IPS-11a (cell line): Measurements from ENCODE around the gene PLEKHM2.

Experiments
- H3K4me3 ChIP-seq: one replicate; pipeline ENCODE4 v1.5.1; 2013; ENCODE audit warnings: low read depth, low read length, control low read depth

Gene PLEKHM2

DNA sequence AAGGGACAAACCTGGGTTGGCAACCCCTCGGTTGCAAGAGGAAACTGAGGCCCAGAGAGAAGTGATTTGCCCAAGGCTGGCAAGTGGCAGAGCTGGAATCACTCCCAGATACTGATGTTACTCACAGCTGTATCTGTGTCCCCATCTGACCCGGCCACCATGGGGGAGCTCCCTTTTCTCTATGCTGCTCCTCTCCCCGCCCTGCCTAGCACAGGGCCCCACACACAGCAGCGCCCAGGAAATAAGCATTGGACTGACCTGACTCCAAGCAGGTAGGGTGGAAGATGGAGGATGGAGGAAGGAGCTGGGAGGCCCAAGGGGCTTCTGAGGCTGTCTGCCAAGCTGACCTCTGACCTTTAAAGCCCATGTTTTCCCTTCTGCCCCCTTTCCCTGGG lies 71.5 kb downstream of the PLEKHM2 start:
- no peak overlapping the region for H3K4me3 ChIP-seq

DNA sequence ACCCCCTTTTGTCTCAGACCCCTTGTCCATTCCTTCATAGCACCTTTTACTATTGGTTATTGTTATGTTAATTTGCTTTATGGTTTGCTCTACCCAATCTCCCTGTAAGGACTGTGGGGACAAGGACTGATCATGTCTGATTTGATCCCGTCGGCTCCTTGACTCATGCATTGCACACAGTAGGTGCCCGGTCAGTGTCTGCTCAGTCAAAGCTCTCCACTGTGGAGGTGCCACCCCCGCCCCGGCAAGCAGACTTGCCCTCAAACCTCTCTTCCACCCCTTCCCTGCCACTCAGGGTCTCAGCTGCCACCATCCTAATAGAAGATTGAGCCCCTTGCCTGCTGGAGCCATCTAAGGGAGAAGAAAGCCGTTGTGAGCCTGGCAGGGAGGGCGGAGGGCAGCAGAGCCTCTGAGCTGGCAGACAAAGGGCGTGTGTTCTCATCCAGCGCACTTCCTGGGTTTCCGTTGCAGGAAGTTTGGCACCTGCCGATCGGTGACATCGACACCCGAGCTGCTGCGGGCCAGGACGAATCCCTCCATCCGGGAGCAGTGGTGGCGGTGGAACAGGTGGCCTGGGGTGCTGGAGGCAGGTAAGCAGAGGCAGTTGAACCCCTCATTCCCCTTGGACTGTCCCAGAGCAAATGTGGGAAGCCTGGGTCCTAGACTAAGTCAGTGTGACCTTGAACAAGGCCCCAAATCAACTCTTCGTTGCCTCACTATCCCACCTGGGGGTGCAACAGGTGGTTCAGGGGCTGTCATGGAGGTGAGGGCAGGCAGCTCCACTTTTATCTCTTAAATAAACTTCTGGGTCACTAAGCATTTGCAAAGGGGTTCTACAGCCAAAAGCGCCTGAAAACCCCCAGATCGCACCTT lies 72.3 kb downstream of the PLEKHM2 start:
- H3K4me3 ChIP-seq: no peak overlapping the region

DNA sequence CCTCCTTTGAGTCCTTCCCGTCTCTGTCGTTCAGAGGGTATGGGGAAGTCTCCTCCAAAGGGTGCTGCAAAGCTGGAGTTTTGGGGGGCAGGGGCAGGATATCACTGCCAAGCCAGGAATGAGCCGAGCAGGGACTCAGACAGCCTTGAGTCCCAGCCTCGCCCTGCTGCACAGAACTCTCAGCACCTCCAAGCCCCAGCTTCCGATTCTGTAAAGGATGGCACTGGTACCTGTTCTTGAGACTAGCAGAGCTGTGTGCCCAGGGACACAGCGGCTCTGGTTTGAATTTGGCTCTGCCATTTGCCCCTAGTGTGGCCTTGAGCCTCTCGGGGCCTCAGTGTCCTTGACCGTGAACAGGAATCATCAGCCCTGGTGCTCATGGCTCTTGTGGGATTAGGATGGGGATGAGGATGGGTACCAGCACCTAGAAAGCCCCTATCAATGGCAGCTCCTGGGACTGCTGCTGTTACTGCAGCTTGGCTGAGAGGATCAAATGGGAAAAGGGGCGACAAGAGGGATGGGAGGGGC lies 73.0 kb downstream of the PLEKHM2 start:
- H3K4me3 ChIP-seq: no peak overlapping the region

DNA sequence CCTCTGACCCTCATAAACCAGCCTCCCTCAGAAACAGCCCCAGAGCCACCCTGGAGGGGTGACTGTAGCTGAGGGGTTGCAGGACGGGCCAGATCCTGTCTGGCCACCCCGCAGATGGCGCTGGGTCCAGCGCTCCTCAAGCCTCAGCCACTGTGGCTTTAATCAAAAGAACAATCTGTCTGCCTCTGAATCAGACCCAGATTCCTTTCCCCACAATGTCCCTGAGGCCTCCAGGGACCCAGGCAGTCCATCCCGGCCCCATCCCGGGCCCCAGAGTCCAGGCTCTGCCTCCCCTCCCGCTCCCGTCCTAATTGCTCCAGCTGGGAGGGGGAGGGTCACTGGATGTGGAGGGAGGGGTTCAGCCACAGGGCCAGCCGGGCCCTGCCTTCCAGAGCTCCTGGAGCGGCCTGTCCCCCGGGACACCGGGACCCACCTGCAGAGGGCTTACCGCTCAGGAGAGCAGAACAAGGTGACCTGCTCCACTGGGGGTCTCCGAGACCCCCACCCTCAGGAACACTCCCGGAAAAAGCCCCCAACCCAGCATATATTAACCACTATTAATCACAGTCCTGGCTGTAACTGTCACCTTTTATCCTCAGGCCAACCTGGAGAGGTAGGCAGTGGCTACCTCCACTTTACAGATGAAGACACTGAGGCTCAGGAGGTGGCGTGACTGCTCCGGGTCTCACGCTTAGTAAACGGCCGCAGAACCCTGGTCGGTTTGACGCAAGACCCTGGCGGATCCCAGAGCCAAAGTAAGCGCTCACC lies 73.6 kb downstream of the PLEKHM2 start:
- peak overlapping the region; percentile 38 for H3K4me3 ChIP-seq

DNA sequence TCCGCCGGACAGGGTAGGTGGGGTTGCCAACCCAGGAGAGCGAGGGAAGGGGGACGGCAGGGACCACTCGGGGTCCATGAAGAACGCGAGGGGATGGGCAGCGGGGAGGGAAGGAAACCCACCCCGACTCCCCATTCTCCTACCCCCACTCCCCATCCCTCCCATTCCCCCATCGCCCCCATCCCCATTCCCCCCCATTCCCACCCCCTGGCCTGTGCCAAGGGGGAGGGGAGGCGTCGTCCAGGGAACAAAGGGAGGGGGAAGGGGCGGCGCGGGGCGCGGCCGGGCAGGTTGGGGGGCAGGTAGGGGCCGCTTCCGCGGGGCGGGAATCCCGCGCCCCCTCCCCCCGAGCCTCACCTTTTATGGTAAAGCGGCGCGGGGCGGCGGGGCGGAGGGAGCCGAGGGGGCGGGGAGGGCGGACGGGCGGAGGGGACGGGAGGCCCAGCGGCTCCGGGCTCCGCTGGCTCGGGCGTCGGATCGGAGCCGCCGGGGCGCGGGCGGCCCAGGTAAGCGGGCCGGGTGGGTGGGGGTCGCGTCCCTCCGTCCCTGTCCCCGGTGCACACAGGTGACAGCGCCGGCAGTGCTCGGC lies 74.3 kb downstream of the PLEKHM2 start, which contains the start of gene FBLIM1:
Gene FBLIM1 (plus strand): TSS at position 453 of the 589 bp plus-strand sequence. CDS start 6,189 bp downstream, outside the sequence.
- H3K4me3 ChIP-seq: peak within 1 kb of the TSS; percentile 75

DNA sequence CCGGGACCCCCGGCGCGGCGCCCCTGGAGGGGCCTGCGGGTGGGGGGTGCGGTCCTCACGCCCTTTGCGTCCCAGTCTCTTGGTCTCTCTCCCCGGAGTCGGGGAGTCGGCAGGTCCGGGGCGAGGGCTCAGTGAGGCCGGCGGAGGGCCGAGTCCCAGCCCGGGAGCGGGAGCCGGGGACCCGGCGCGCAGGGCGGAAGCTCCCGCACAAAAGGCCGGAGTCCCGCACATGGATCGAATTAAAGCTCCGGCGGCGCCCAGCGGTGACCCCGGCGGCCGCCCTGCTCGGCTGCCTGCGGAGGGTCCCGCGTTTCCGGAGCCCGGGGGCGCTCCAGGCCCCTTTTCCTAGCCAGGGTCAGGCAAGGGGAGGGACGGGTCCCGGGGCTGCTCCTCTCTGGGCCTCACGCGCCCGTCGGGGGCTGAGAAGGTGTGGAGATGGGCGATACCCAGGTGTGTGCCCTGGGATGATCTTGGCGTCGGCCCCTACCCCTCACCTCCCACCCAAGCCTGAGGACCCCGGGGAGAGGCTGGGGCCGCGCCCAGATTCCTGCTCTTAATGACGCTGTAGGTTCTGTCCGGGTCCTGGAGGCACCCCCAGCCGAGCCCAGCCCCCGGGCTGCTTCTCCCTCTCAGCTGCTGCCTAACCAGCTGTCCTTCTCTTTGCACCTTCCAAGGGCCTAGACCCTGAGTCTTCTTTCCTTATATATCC lies 75.0 kb downstream of the PLEKHM2 start:
- peak overlapping the region; percentile 75 for H3K4me3 ChIP-seq

DNA sequence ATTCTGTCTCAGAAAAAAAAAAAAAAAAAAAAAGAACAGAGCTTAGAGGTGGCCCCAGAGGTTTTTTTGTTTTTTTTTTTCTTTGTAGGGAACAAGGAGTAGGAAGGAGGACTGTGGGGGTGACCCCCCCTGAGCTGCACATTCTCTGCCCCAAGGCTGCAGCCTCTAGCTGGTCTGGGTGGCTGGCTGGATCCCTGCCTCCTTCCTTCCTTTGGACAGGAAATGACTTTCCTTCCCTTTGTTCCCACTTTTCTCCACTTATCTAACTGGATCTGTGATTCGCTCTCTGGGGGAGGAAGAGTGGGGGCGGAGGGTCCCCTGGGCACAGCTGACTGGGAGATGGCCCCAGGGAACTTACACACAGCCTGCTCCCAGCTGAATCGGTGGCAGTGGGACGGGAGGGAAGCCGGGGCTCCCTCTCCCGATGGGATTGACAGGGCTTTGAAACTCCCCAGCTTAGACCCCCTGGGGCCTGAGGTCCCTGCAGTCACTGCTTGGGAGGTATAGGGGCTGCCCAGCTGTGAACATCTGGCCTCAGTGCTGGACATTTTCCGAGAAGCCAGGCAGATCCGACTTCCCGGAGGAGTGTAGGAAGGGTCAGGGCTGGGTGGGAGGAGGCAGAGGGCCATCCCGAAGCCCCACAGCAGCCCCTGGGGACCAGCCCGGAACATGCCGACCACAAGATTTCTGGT lies 76.5 kb downstream of the PLEKHM2 start:
- H3K4me3 ChIP-seq: no peak overlapping the region

DNA sequence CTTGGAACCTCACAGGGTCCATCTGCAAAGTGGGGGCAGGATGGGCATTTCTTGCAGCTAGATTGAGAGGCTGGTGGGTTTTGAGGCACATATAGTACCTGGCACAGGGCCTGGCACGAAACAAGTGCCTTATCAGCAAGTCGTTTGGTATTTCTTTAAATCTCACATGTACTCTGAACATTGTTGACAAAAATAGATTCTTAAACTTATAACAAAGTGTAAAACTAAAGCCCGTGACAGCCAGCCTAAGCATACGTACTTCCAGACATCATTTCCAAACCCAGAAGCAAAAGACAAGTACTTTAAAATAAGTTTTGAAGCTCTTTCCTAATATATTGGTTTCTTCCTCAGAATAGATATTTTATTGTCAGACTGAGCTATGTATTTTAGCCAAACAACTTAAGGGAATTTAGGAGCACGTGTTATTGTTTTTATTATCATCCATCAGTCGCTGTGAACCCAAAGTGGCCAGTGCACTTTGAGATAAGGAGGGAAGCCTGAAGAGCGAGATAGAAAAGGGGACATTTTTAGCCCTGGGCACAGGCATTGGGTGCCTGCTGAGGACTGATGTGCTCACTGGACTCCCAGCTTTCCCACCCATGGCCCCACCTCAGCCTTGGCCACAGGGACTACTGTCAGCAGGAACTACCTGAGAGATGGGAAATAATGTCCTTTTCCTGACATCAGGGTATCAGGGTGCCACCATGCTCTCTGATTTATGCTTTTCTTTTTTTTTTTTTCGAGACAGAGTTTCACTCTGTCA lies 77.4 kb downstream of the PLEKHM2 start:
- no peak overlapping the region for H3K4me3 ChIP-seq

DNA sequence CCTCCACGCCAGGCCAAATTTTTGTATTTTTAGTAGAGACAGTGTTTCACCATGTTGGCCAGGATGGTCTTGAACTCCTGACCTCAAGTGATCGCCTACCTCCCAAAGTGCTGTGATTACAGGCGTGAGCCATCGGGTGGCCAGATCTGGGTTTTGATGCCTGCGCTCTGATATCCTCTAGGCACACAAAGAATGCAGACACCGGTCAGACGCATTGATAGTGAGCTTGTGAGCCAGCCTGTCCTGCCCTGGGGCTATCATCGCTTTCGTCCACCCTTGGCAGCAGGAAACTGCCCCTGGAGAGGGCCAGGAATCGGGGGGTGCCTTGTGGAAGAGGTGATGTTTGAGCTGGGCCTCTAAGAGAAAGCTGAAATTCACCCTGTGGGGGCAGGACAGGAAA lies 78.4 kb downstream of the PLEKHM2 start:
- no peak overlapping the region for H3K4me3 ChIP-seq

DNA sequence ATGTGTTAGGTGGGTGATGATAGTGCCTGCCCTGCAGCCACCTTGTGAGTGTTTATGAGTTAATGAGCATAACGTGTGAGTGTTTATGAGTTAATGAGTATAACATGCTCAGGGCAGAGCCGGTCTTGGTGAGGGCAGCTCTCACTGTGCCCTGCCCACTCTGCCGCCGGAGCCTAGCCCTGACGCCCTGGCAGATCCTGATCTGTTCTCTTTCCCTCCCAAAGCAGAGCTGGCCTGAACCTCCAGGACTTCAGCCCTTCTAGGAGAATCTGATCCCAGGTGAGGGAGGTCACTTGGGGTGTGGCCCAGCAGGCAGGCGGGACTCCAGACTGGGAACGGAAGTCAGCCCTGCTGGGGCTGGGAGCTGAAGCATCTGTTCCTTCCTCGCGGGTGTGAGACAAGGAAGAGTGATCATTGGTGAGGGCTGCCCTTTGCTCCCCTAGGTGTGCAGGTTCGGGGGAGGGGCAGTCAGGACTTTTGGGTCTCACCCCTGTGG lies 80.2 kb downstream of the PLEKHM2 start:
- no peak overlapping the region for H3K4me3 ChIP-seq

DNA sequence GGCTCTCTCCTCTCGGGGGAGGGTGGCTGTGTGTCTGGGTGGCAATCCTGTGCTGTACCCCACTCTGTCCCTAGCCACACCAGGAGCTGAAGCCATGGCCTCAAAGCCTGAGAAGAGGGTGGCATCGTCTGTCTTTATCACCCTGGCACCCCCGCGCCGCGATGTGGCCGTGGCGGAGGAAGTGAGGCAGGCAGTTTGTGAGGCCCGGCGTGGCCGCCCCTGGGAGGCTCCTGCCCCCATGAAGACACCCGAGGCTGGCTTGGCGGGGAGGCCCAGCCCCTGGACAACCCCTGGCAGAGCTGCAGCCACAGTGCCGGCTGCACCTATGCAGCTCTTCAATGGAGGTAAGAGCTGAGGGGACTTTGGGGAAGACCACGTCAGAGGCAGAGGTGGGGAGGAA lies 80.8 kb downstream of the PLEKHM2 start:
- H3K4me3 ChIP-seq: no peak overlapping the region

DNA sequence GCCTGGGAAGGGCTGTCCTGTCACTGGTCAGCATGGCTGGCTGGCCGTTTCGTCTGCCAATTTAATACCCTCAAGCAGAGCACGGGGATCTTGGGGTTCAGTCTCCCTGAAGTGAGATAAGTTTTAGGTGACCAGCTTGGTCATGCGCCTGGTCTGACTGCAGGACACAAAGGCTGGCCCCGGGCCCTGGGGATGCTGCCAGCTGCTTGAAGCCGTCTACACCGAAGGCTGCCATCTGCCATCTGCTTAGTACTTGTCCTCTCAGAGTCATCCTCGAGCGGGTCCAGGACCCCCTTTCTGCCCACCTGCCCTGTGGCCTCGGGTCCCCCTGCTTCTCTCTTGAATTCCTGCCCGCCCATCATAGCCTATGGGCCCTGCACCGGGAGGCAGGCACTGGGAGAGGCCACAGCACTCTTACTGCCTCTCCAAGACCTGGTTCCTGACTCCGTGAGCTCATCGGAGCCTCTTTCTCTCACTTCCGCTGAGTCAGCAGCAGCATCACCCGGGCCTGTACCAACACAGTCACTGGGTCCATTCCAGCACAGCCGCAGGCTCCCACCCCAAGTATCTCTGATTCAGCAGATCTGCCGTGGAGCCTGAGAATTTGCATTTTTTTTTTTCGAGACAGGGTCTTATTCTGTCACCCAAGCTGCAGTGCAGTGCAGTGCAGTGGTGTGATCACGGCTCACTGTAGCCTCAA lies 81.5 kb downstream of the PLEKHM2 start:
- no peak overlapping the region for H3K4me3 ChIP-seq

DNA sequence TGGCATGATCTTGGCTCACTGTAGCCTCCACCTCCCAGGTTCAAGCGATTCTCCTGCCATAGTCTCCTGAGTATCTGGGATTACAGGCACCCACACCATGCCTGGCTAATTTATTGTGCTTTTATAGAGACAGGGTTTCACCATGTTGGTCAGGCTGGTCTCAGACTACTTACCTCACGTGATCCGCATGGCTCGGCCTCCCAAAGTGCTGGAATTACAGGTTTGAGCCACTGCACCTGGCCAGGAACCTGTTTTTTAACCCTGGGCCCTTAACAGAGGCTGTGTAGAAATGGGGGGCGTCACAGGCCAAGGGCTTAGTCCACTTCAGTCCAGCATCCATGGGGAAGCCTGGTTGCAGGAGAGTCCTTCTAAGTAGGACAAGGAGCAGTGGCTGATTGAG lies 83.8 kb downstream of the PLEKHM2 start:
- H3K4me3 ChIP-seq: no peak overlapping the region

DNA sequence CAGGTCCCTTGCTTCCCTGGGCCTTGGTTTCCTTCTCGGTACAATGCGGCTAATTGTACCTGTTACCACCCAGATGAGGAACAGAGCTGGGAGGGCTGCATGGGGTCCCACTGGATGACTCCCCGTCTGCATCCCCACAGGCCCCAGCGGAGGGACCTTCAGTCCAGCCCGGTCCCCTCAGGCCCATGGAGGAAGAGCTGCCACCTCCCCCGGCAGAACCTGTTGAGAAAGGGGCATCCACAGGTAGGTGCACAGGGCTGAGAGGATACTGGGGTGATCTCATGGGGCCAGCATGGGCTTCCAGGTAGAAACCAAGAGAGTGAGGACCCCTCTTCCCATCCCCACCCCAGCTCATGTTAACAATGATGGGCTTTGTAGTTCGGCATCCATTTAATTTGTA lies 84.3 kb downstream of the PLEKHM2 start:
- no peak overlapping the region for H3K4me3 ChIP-seq

DNA sequence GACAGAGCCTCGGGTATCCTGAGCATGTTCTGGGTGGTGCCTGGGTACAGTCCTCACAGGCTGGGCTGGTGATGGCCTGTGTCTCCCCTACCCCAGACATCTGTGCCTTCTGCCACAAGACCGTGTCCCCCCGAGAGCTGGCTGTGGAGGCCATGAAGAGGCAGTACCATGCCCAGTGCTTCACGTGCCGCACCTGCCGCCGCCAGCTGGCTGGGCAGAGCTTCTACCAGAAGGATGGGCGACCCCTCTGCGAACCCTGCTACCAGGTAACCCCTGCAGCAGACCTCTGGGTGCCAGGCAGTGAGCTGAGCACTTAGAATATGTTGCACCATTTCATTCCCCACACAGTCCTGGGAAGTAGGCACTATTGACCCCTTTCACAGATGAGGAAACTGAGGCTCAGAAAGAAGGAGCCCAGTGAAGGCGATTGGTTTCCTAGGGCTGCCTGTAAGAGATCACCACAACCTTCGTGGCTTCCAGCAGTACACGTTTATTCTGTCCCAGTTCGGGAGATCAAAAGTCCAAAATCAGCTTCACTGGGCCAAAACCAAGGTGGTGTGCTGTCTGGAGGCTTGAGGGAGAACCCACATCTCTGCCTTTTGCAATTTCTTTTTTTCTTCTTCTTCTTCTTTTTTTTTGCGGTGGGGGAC lies 86.3 kb downstream of the PLEKHM2 start:
- H3K4me3 ChIP-seq: no peak overlapping the region

DNA sequence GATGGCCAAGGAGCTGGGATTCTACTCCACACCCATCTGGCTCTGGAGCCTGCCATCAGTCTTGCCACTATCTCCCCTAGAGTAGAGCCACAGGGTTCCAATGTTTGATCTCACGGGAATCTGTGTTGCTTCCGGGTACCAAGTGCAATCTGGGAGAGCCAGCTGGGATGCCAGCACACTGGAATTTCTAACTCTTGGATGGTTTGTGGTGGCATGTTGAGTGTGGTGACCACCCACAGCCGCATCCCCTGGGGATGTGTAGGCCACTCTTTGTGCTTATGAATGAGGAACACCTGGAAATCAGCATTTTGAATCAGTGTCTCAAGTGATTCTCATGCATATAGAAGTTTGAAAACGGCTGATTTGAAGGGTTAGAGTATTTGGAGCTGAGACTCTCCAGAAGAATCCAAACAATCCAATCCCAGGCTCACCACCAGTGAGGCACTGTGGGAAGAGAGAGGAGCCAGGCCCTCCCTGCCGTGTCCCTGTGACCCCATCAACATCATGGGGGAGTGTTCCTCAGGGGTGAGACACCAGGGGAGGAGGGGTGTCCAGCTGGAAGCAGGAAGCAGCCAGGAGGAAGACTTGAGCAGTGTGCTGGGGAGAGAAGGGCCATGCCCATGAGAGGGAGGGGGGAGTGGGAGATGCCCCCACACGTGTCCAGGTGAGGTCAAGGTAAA lies 87.9 kb downstream of the PLEKHM2 start:
- H3K4me3 ChIP-seq: no peak overlapping the region

DNA sequence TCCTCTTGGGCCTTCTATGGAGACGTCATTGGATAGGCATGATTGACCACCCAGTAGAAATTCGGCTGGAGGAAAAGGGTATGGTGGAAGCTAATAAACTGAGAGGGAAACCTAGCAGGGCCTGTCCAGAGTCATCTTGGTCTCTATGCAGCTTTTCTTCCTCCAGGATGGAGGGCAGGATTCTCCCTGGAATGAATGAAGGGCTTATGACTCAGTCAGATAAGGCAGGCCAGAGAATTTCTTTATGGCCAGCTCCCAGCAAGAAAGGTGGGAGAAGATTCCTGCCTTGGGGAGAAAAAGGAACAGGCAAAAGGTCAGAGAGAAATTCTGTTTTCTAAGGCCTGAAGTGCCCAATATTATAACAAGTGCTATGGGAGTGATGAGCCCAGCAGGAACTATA lies 91.6 kb downstream of the PLEKHM2 start:
- H3K4me3 ChIP-seq: no peak overlapping the region
